GM19397 (cell line): Measurements from ENCODE around the gene BDKRB1.

Experiments used
- ATAC-seq: cut with Tn5 transposase; IDR thresholded peaks from one replicate; pipeline ENCODE4 v1.9.1; 2021; ENCODE audit warnings: mild to moderate bottlenecking, moderate library complexity; ENCODE audit not compliant: unreplicated experiment

The BDKRB1 gene

DNA sequence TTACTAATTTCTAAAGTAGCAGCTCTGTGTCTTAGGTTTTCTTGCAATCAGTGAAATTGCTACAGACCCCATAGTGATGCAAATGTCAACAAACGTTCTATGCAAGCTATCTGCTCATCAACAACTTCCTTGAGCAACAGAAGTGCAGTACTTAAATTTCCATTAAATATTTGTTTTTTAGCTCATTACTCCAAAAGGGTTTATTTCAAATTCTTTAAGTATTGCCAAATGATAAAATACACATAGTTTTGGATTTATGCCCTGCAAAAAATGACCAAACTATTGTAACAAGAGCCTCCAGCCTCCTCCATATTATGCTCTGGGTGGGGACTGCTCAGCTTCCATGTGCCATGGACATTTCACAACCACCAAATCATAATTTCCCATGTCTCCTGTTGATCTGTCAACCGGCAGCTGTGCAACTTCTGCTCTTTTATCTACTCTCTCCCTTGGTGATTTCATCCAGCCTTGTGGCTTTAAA, 4.4 kb downstream of the BDKRB1 start:
- ATAC-seq: no peak

- ATAC-seq: no peak
These were observed 5.0 kb downstream of the BDKRB1 start for GRCh38 chr14:96261053-96261452.

- no peak for ATAC-seq
These were observed 6.0 kb downstream of the BDKRB1 start for GRCh38 chr14:96261772-96262655.

DNA sequence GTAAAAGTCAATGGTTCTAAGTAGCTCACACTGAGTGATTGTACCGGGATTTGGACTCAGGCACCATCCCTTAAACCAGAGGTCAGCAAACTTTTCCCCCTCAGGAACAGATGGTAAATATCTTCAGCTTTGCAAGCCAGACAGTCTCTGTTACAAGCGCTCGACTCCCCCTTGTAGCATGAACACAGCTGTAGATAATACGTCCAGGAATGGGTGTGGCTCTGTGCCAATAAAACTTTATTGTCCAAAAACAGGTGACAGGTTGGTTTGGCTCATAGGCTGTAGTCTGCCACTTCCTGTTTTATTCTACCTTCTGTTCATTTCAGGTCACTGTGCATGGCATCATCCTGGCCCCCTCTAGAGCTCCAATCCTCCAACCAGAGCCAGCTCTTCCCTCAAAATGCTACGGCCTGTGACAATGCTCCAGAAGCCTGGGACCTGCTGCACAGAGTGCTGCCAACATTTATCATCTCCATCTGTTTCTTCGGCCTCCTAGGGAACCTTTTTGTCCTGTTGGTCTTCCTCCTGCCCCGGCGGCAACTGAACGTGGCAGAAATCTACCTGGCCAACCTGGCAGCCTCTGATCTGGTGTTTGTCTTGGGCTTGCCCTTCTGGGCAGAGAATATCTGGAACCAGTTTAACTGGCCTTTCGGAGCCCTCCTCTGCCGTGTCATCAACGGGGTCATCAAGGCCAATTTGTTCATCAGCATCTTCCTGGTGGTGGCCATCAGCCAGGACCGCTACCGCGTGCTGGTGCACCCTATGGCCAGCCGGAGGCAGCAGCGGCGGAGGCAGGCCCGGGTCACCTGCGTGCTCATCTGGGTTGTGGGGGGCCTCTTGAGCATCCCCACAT, 7.6 kb downstream of the BDKRB1 start:
- no peak for ATAC-seq

DNA sequence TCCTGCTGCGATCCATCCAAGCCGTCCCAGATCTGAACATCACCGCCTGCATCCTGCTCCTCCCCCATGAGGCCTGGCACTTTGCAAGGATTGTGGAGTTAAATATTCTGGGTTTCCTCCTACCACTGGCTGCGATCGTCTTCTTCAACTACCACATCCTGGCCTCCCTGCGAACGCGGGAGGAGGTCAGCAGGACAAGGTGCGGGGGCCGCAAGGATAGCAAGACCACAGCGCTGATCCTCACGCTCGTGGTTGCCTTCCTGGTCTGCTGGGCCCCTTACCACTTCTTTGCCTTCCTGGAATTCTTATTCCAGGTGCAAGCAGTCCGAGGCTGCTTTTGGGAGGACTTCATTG, 8.2 kb downstream of the BDKRB1 start:
- ATAC-seq: no peak

DNA sequence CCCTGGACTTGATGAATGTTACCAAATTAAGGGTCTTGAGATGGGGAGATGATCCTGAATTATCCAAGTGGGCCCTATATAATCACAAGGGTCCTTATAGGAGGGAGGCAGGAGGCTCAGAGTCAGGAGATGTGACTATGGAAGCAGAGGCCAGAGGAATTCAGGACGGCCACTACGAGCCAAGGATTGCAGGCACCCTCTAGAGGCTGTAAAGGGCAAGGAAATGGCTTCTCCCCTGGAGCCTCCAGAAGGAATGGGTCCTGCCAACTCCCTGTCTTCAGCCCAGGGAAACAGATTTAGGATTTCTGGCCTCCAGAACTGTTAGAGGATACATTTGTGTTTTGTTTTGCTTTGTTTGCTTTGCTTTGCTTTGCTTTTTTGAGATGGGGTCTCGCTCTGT, 8.8 kb downstream of the BDKRB1 start:
- no peak for ATAC-seq

DNA sequence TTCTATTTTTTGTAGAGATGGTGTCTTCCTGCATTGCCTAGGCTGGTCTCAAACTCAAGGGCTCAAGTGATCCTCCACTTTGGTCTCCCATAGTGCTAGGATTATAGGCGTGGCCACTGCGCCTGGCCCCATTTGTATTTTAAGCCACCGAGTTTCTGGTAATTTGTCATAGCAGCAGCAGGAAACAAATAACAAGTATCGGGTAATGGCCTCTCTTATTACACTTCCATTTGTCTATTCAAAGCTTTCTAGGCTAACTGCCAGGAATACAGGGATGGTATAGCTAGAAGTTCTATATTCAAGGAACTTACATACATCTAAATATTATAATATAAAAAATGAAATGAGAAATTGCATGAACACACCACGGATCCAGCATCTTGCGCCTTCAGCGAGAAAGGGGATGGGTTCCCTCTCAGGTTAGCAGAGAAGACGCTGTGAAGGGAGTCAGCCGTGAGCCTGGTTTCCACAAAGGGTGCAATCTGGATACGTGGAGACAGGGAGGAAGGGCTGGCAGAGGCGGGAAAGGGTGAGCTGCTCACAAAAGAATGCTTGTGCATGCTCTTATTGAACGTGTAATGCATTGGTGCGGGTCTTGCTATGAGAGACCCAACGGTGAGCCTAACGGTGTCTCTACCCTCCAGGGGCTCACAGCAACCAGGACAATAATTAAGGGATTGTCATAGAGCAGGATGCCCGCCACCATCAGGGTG, 9.5 kb downstream of the BDKRB1 start:
- no peak for ATAC-seq

GRCh38 chr14:96267336-96267735, 11.3 kb downstream of the BDKRB1 start:
- ATAC-seq: no peak

DNA sequence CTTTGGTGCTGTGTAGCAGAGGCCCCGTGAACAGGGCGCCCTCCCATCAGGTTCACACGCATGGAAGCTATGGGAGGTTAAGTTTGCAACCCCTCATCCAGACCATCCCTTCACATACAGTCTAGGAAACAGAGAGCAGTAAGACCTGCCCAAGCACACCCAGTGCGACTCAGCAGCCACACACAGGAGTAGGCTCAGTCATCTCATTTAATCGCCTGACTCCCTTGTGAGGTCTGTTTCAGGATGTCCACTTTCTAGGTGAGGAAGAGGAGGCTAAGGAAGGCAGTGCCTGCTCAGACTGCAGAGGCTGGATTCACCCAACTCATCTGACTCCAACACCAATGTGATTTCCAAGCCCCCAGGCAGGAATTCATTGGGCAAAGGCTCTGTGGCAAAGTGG, 11.9 kb downstream of the BDKRB1 start:
- ATAC-seq: no peak

GRCh38 chr14:96268431-96269358, 12.7 kb downstream of the BDKRB1 start:
- ATAC-seq: no peak

GRCh38 chr14:96269359-96269710, 13.3 kb downstream of the BDKRB1 start:
- no peak for ATAC-seq

- no peak for ATAC-seq
These were observed 14.8 kb downstream of the BDKRB1 start for GRCh38 chr14:96270565-96271420.

DNA sequence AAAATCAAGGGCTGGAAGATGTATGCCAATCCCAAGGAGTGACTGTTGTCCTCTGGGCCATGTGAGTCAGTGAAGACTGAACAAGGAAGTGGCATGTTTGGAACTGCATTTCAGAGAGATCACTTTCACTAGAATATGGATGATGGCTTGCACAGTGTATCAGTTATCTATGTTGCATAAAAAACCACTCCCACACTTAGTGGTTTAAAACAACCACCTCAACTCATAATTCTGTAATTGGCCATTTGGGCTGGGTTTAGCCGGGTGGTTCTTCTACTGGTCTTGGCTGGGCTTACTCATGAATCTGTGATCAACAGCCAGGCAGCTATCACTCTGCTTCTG, 15.4 kb downstream of the BDKRB1 start:
- ATAC-seq: no peak

DNA sequence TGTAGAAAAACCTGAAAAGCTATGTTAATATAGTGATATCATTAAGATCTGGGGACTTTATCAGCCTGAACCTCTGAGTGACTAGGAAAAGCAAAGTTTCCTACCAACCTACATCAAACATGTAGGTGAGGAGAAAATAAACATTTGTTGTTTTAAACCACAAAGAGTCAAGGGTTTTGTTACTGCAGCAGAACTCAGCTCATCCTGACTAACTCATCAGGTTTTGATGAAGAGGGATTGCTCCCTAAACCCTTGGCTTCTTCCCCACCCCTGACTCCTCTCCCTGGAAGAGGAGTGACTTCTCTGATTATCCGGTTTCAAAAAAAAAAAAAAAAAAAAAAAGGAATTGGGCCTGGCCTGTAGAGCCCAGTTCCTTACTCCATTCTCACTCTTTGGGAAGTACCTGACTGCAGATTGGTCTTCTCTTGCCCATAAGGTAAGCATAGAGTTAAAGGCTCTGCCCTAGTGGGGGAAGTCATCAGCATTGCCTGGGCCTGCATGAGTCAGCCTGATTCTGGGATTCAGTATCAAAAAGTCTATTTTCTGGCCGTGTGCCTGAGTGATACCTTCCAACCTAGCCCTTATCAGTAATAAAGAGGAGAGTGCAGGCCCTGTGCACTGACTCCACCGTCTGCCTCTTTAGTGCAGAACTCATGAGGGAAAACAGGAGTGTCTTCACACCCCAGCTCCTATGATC, 16.9 kb downstream of the BDKRB1 start:
- no peak for ATAC-seq

DNA sequence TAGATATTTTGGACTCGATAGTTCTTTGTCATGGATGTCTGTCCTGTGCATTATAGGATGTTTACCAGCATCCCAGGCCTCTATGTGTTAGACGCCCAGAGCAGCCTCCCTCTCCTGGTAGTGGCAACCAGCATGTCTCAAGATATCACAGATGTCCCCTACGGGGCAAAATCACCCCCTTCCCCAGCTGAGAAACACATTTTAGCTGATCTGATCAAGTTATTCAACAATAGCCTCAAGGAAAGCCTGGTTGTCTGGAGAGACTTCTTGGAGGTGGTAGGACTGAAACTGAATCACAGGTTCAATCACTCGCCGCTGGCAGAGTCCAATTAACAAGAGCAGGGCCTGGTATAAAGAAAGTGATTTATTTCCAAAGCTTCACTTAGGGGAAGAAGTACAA, 17.6 kb downstream of the BDKRB1 start:
- ATAC-seq: no peak

DNA sequence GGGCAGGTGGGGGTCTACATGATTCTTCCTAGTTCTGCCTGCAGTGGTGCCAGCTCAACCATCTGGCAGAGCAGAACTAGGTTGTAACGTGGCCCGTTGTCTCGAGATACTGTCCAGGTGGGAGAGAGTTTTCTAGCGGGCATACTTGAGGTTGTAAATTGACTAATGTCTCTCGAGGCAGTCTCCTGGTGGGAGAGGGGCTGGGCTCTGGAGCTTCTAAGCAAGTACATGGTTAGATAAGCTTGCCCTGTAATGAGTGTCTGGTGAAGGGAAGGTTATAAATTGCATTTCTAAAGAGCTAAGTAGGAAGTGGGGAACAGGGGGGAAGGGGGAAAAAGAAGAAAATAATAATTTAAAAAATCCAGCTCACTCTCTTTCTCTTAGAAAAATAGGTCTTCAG, 18.1 kb downstream of the BDKRB1 start:
- no peak for ATAC-seq

GRCh38 chr14:96274543-96274942, 18.5 kb downstream of the BDKRB1 start:
- no peak for ATAC-seq

GRCh38 chr14:96275177-96276112, 19.4 kb downstream of the BDKRB1 start:
- no peak for ATAC-seq
